HL-60 (cell line): ENCODE results near the gene DSTYK.

Experiments used
- DNase-seq, 2 experiments: peaks; one replicate each; pipeline ENCODE4 v3.0.0-alpha.2; 2010 to 2020; ENCODE audit warnings: low read depth in 1 of 2, low spot score in 1 of 2
- H3K27ac ChIP-seq: fragments of 250-450 bp; sonication (Bioruptor Pico); replicated peaks from 2 replicates; pipeline ENCODE4 v1.5.1; 2020; ENCODE audit warnings: mild to moderate bottlenecking, moderate library complexity
- H3K27me3 ChIP-seq: fragments of 250-450 bp; sonication (Bioruptor Pico); 2 replicates; pipeline ENCODE4 v1.5.1; 2021; ENCODE audit warnings: mild to moderate bottlenecking, moderate library complexity; ENCODE audit not compliant: insufficient read depth, poor library complexity, severe bottlenecking
- H3K4me3 ChIP-seq: replicated peaks from 2 replicates; pipeline ENCODE4 v1.5.1; 2011; ENCODE audit warnings: mild to moderate bottlenecking, control low read depth, low read length; ENCODE audit not compliant: insufficient read depth
- CTCF ChIP-seq: IDR thresholded peaks from one replicate; pipeline ENCODE4 v1.5.1; 2011; ENCODE audit warnings: low read length, control low read depth, inconsistent platforms; ENCODE audit not compliant: insufficient read depth
- GABPA ChIP-seq: IDR thresholded peaks from 2 replicates; pipeline ENCODE4 v1.6.1; 2012; ENCODE audit warnings: low read depth
- POLR2AphosphoS5 ChIP-seq: IDR thresholded peaks from 2 replicates; pipeline ENCODE4 v1.6.1; 2012; ENCODE audit warnings: low read depth
- SPI1 ChIP-seq: IDR thresholded peaks from 2 replicates; pipeline ENCODE4 v1.6.1; 2012; ENCODE audit warnings: low read depth, mild to moderate bottlenecking, borderline replicate concordance
- TF ChIP-seq, protein P1 (sequence below): IDR thresholded peaks from 2 replicates; pipeline ENCODE4 v1.6.1; 2012; ENCODE audit warnings: low read depth; ENCODE audit not compliant: insufficient replicate concordance

The DSTYK gene

GRCh38 chr1:205102404-205102803 is 109.1 kb downstream of the DSTYK start:
- H3K27me3 ChIP-seq: no peaks in the 10 kb centered on the region
- no peak overlapping the region for H3K27ac ChIP-seq
- no peak for DNase-seq
- no peak overlapping the region for H3K4me3 ChIP-seq
- TF ChIP-seq, protein P1, sequence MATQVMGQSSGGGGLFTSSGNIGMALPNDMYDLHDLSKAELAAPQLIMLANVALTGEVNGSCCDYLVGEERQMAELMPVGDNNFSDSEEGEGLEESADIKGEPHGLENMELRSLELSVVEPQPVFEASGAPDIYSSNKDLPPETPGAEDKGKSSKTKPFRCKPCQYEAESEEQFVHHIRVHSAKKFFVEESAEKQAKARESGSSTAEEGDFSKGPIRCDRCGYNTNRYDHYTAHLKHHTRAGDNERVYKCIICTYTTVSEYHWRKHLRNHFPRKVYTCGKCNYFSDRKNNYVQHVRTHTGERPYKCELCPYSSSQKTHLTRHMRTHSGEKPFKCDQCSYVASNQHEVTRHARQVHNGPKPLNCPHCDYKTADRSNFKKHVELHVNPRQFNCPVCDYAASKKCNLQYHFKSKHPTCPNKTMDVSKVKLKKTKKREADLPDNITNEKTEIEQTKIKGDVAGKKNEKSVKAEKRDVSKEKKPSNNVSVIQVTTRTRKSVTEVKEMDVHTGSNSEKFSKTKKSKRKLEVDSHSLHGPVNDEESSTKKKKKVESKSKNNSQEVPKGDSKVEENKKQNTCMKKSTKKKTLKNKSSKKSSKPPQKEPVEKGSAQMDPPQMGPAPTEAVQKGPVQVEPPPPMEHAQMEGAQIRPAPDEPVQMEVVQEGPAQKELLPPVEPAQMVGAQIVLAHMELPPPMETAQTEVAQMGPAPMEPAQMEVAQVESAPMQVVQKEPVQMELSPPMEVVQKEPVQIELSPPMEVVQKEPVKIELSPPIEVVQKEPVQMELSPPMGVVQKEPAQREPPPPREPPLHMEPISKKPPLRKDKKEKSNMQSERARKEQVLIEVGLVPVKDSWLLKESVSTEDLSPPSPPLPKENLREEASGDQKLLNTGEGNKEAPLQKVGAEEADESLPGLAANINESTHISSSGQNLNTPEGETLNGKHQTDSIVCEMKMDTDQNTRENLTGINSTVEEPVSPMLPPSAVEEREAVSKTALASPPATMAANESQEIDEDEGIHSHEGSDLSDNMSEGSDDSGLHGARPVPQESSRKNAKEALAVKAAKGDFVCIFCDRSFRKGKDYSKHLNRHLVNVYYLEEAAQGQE: no peak
- TF ChIP-seq POLR2AphosphoS5: no peak

GRCh38 chr1:205098242-205098641 is 113.3 kb downstream of the DSTYK start:
- Histone ChIP-seq H3K27me3 (no peaks in the 10 kb centered on the region), H3K27ac (no peak overlapping the region), H3K4me3 (no peak overlapping the region)
- TF ChIP-seq GABPA: no peak
- TF ChIP-seq POLR2AphosphoS5: no peak
- TF ChIP-seq, protein P1: no peak
- no peak for DNase-seq

DNA sequence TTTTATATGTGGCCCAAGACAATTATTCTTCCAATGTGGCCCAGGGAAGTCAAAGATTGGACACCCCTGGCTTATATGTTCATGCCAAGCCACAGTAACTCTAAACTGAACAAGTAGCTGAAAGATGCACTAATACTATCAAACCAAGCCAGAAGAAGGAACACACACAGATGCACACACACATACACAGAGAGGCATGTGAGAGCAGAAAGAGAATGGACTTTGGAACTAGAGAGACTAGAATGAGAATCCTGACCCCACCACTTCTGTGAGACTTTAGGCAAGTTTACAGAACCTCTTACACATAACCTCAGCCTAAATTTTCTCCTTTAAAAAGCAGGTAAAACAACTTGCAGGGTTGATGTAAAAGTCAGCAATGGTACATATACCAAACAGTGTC is 116.1 kb downstream of the DSTYK start:
- Histone ChIP-seq H3K27me3 (no peaks in the 10 kb centered on the region), H3K27ac (no peak overlapping the region), H3K4me3 (no peak overlapping the region)
- TF ChIP-seq POLR2AphosphoS5 (no peak), SPI1 (no peak), CTCF (no peak)
- TF ChIP-seq, protein P1: no peak
- no peak for DNase-seq
